IMR-90 (cell line): ENCODE results near the gene ADIG. TPM values are rescaled to one million over a fixed set of nuclear protein-coding genes. Genes with fewer than 3 reads are reported as not detected.

Source experiments
- ATAC-seq: fragments of 200-7000 bp; cut with Tn5 transposase; 2 replicates; pipeline ENCODE4 v1.9.1; 2020; ENCODE audit warnings: low read depth, mild to moderate bottlenecking, moderate library complexity
- BruUV-seq: library from RNA; stranded (reverse); fragments of 400-500 nt; replicated peaks from 2 replicates; lab custom pipeline; 2021; lab: Mats Ljungman, UMichigan
- CTCF ChIA-PET: fragments of 300-600 bp; formaldehyde crosslinking; extraction: SDS; loops from one replicate; lab custom pipeline; 2021; ENCODE audit warnings: antibody characterized with exemption; lab: Yijun Ruan, JAX
- POLR2A ChIA-PET: fragments of 300-600 bp; sonication (Branson Sonifier 250); formaldehyde crosslinking; loops from one replicate; lab custom pipeline; 2022; ENCODE audit warnings: antibody characterized with exemption; ENCODE audit not compliant: unreplicated experiment; lab: Charles Lee
- DNase-seq: peaks from one replicate; pipeline ENCODE4 v3.0.0; 2013
- H2AFZ ChIP-seq: replicated peaks from 2 replicates; pipeline ENCODE3; 2013; ENCODE audit warnings: low read length, mild to moderate bottlenecking; ENCODE audit not compliant: poor library complexity
- H2AK5ac ChIP-seq: 2 replicates; pipeline ENCODE4 v1.6.1; 2013; ENCODE audit warnings: low read depth, low read length, inconsistent platforms
- H2AK9ac ChIP-seq: replicated peaks from 2 replicates; pipeline ENCODE3; 2013; ENCODE audit warnings: mild to moderate bottlenecking, low read depth, low read length, moderate library complexity; ENCODE audit not compliant: poor library complexity
- H2BK120ac ChIP-seq: 2 replicates; pipeline ENCODE4 v1.6.1; 2013; ENCODE audit warnings: low read depth, low read length, inconsistent platforms
- H2BK15ac ChIP-seq: 3 replicates; pipeline ENCODE4 v1.6.1; 2013; ENCODE audit warnings: low read depth, low read length, inconsistent platforms
- H2BK20ac ChIP-seq: 2 replicates; pipeline ENCODE4 v1.6.1; 2013; ENCODE audit warnings: low read depth, mild to moderate bottlenecking, inconsistent platforms, low read length, moderate library complexity
- H2BK5ac ChIP-seq: 2 replicates; pipeline ENCODE4 v1.6.1; 2013; ENCODE audit warnings: mild to moderate bottlenecking, low read depth, low read length, inconsistent platforms; ENCODE audit not compliant: poor library complexity, severe bottlenecking
- H3K14ac ChIP-seq: replicated peaks from 2 replicates; pipeline ENCODE4 v1.6.1; 2013; ENCODE audit warnings: low read depth, low read length, inconsistent platforms
- H3K18ac ChIP-seq: 2 replicates; pipeline ENCODE4 v1.6.1; 2013; ENCODE audit warnings: low read depth, low read length, control low read depth
- H3K23ac ChIP-seq: 2 replicates; pipeline ENCODE4 v1.6.1; 2013; ENCODE audit warnings: low read depth, low read length, inconsistent platforms
- H3K27ac ChIP-seq: 2 replicates; pipeline ENCODE4 v1.5.1; 2013; ENCODE audit warnings: mild to moderate bottlenecking, control low read depth, low read length; ENCODE audit not compliant: insufficient read depth
- H3K27me3 ChIP-seq: 2 replicates; pipeline ENCODE4 v1.6.1; 2013; ENCODE audit warnings: low read length; ENCODE audit not compliant: control insufficient read depth, insufficient read depth
- H3K36me3 ChIP-seq: 2 replicates; pipeline ENCODE4 v1.6.1; 2013; ENCODE audit warnings: low read length, mixed read lengths; ENCODE audit not compliant: control insufficient read depth, insufficient read depth
- H3K4ac ChIP-seq: 2 replicates; pipeline ENCODE4 v1.6.1; 2013; ENCODE audit warnings: low read depth, low read length, inconsistent platforms
- H3K4me1 ChIP-seq: 2 replicates; pipeline ENCODE4 v1.6.1; 2013; ENCODE audit warnings: low read length, mixed read lengths; ENCODE audit not compliant: control insufficient read depth, insufficient read depth
- H3K4me2 ChIP-seq: 2 replicates; pipeline ENCODE4 v1.6.1; 2013; ENCODE audit warnings: low read depth, mild to moderate bottlenecking, control low read depth, low read length, moderate library complexity
- H3K4me3 ChIP-seq: 2 replicates; pipeline ENCODE4 v1.5.1; 2013; ENCODE audit warnings: low read depth, mild to moderate bottlenecking, control low read depth, low read length, moderate library complexity; ENCODE audit not compliant: insufficient read depth
- H3K56ac ChIP-seq: 2 replicates; pipeline ENCODE4 v1.6.1; 2013; ENCODE audit warnings: low read length, inconsistent platforms; ENCODE audit not compliant: insufficient read depth; ENCODE audit errors: extremely low read depth
- H3K79me1 ChIP-seq, 2 experiments: 2 replicates each; pipeline ENCODE4 v1.6.1; 2013; ENCODE audit warnings: low read length in 2 of 2, inconsistent platforms in 1 of 2, low read depth in 1 of 2
- H3K9ac ChIP-seq: 2 replicates; pipeline ENCODE4 v1.6.1; 2013; ENCODE audit warnings: low read depth, low read length, control low read depth
- H3K9me1 ChIP-seq: 2 replicates; pipeline ENCODE4 v1.6.1; 2013; ENCODE audit warnings: low read length, inconsistent platforms; ENCODE audit not compliant: insufficient read depth
- H3K9me3 ChIP-seq: 2 replicates; pipeline ENCODE4 v1.6.1; 2013; ENCODE audit warnings: low read length; ENCODE audit not compliant: control insufficient read depth, insufficient read depth
- H4K20me1 ChIP-seq: 2 replicates; pipeline ENCODE4 v1.6.1; 2013; ENCODE audit warnings: low read length, inconsistent platforms; ENCODE audit not compliant: insufficient read depth
- H4K5ac ChIP-seq: 2 replicates; pipeline ENCODE4 v1.6.1; 2013; ENCODE audit warnings: mild to moderate bottlenecking, low read depth, low read length, control low read depth
- H4K8ac ChIP-seq, 2 experiments: 2 replicates each; pipeline ENCODE4 v1.6.1; 2013; ENCODE audit warnings: low read depth in 2 of 2, low read length in 2 of 2, control low read depth in 1 of 2, inconsistent platforms in 1 of 2
- H4K91ac ChIP-seq: 2 replicates; pipeline ENCODE4 v1.6.1; 2013; ENCODE audit warnings: low read depth, low read length, inconsistent platforms; ENCODE audit not compliant: insufficient read depth
- BHLHE40 ChIP-seq: fragments of 150-350 bp; IDR thresholded peaks from 2 replicates; pipeline ENCODE4 v1.6.1; 2016; ENCODE audit warnings: mild to moderate bottlenecking, low read depth, low read length
- CHD1 ChIP-seq: IDR thresholded peaks from 2 replicates; pipeline ENCODE4 v1.6.1; 2012; ENCODE audit warnings: low read depth, low read length, improper control_type of control experiment
- MAFK ChIP-seq: IDR thresholded peaks from 2 replicates; pipeline ENCODE4 v1.6.1; 2012; ENCODE audit warnings: low read depth, low read length, improper control_type of control experiment
- MAZ ChIP-seq: IDR thresholded peaks from 2 replicates; pipeline ENCODE4 v1.6.1; 2012; ENCODE audit warnings: low read depth, mild to moderate bottlenecking, low read length, improper control_type of control experiment, moderate library complexity, borderline replicate concordance
- MXI1 ChIP-seq: IDR thresholded peaks from 2 replicates; pipeline ENCODE4 v1.6.1; 2012; ENCODE audit warnings: low read depth, mild to moderate bottlenecking, low read length, moderate library complexity, borderline replicate concordance
- NFE2L2 ChIP-seq: fragments of 150-350 bp; IDR thresholded peaks from 2 replicates; pipeline ENCODE4 v1.6.1; 2016; ENCODE audit warnings: low read depth, mild to moderate bottlenecking, low read length
- RFX5 ChIP-seq: IDR thresholded peaks from 2 replicates; pipeline ENCODE4 v1.8.0; 2012; ENCODE audit warnings: low read depth, mild to moderate bottlenecking, low read length, moderate library complexity
- SMC3 ChIP-seq: fragments of 150-350 bp; IDR thresholded peaks from 2 replicates; pipeline ENCODE4 v1.6.1; 2016; ENCODE audit warnings: low read depth, mild to moderate bottlenecking, antibody characterized with exemption, low read length, moderate library complexity
- WGBS, 2 experiments: methylation state at CpG; one replicate each; pipeline versions ENCODE4 v1.1.5 to v1.1.7; 2013; ENCODE audit warnings: missing lambda C conversion rate in 2 of 2; ENCODE audit not compliant: insufficient read length in 1 of 2; ENCODE audit errors: extremely low coverage in 2 of 2; 5-methylcytosine and 5-hydroxymethylcytosine counted together
- dilution Hi-C: fragments of 300-500 bp; cut with HindIII; formaldehyde crosslinking; loops from one replicate; pipeline ENCODE4 v1.14.3; 2018; ENCODE audit warnings: low sequenced_read_pairs; ENCODE audit not compliant: unreplicated experiment
- in situ Hi-C: fragments of 300-500 bp; cut with MboI; formaldehyde crosslinking; loops from 3 replicates; pipeline ENCODE4 v1.14.3; 2019; ENCODE audit warnings: low sequenced_read_pairs, inconsistent platforms, mixed read lengths
- intact Hi-C: fragments of 100-400 bp; cut with micrococcal nuclease; formaldehyde crosslinking; loops from 2 replicates; pipeline ENCODE4 v1.10.0; 2022
- polyA plus RNA-seq, 3 experiments: library from polyadenylated mRNA; depleted of rRNA; stranded (reverse); fragments of >200 nt; gene quantifications; 2 replicates each; pipeline ENCODE4 v1.2.3, GENCODE V29; 2012; ENCODE audit warnings: low replicate concordance in 1 of 3
- total RNA-seq: library from RNA; depleted of rRNA; stranded (reverse); fragments of >200 nt; gene quantifications from 2 replicates; pipeline ENCODE4 v1.2.3, GENCODE V29; 2012
- TF ChIP-seq, protein P1 (sequence below): fragments of 150-350 bp; IDR thresholded peaks from 2 replicates; pipeline ENCODE4 v1.6.1; 2017; ENCODE audit warnings: mild to moderate bottlenecking, antibody characterized with exemption, low read length, low read depth
- TF ChIP-seq, protein P2 (sequence below): conservative IDR thresholded peaks from 2 replicates; pipeline ENCODE4 v1.5.1; 2012; ENCODE audit warnings: mild to moderate bottlenecking, low read depth, low read length, improper control_type of control experiment

Gene ADIG
- total and polyA plus RNA-seq, 2 of the 4 experiments (the other 2 are of a cell fraction), result not detected

DNA sequence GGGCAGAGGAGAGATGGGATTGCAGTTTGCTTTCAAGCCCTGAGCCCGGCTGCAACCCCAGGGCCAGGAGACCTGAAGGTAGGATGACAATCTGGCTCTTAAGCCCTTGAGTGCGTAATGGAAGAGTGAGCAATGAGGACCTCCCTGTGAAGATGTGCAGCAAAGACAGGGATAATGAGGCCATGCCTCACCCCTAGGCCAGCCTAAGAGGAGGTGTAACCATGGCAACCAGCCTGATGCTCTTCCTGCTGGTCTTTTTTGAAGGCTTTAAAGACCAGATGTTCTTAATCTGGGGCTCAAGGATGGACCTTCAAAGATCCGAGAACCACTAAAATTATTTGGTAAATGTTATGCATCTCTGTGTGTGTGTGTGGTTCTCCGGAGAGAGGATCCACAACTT is 28.8 kb downstream of the ADIG start:
- Histone ChIP-seq H3K4me3 (no peak overlapping the region), H3K18ac (no peak overlapping the region), H3K23ac (no peak overlapping the region), H2AK9ac (no peak overlapping the region), H4K8ac (no peak overlapping the region), H2BK20ac (no peak overlapping the region), H3K4me2 (no peak overlapping the region), H3K9me3 (no peaks in the 10 kb centered on the region), H3K4me1 (no peaks in the 10 kb centered on the region), H4K5ac (no peak overlapping the region), H2AFZ (no peak overlapping the region), H2BK15ac (no peak overlapping the region), H3K56ac (no peak overlapping the region), H2BK120ac (no peak overlapping the region), H3K27me3 (peaks cover 23% of the 10 kb centered on the region), H3K9me1 (no peaks in the 10 kb centered on the region), H4K20me1 (no peaks in the 10 kb centered on the region), H3K36me3 (no peaks in the 10 kb centered on the region), H3K4ac (no peak overlapping the region), H4K91ac (no peak overlapping the region), H2AK5ac (no peak overlapping the region), H3K79me1 (no peaks in the 10 kb centered on the region), H3K9ac (no peak overlapping the region), H3K27ac (no peak overlapping the region), H2BK5ac (no peak overlapping the region), H3K14ac (no peak overlapping the region)
- ATAC-seq, result no peak
- ChIA-PET CTCF (no interaction called here), POLR2A (no interaction called here)
- in situ Hi-C loops, result no loop called here
- no TSS peak for BruUV-seq
- WGBS, 2 experiments, result 100% methylated on average over 1 of the region's 4 CpGs; no CpG with 5 or more reads in 1 of the 2 experiments
- intact Hi-C loops, result no loop called here
- no peak for DNase-seq
- dilution Hi-C loops, result no loop called here
- TF ChIP-seq CHD1, result no peak
- no peak for TF ChIP-seq NFE2L2
- no peak for TF ChIP-seq MAZ
- TF ChIP-seq BHLHE40, result no peak
- TF ChIP-seq SMC3, result no peak
- no peak for TF ChIP-seq RFX5
- TF ChIP-seq MXI1, result no peak
- TF ChIP-seq, protein P1, sequence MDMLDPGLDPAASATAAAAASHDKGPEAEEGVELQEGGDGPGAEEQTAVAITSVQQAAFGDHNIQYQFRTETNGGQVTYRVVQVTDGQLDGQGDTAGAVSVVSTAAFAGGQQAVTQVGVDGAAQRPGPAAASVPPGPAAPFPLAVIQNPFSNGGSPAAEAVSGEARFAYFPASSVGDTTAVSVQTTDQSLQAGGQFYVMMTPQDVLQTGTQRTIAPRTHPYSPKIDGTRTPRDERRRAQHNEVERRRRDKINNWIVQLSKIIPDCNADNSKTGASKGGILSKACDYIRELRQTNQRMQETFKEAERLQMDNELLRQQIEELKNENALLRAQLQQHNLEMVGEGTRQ, result no peak
- no peak for TF ChIP-seq MAFK
- TF ChIP-seq, protein P2, sequence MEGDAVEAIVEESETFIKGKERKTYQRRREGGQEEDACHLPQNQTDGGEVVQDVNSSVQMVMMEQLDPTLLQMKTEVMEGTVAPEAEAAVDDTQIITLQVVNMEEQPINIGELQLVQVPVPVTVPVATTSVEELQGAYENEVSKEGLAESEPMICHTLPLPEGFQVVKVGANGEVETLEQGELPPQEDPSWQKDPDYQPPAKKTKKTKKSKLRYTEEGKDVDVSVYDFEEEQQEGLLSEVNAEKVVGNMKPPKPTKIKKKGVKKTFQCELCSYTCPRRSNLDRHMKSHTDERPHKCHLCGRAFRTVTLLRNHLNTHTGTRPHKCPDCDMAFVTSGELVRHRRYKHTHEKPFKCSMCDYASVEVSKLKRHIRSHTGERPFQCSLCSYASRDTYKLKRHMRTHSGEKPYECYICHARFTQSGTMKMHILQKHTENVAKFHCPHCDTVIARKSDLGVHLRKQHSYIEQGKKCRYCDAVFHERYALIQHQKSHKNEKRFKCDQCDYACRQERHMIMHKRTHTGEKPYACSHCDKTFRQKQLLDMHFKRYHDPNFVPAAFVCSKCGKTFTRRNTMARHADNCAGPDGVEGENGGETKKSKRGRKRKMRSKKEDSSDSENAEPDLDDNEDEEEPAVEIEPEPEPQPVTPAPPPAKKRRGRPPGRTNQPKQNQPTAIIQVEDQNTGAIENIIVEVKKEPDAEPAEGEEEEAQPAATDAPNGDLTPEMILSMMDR, result no peak
